ENCODE measurements around the gene KLK1. TPM values are rescaled to one million over a fixed set of nuclear protein-coding genes. Genes with fewer than 3 reads are reported as not detected.

KLK1 gene
- total RNA-seq, 1 experiment from 2014 or later, result not detected

GRCh38 chr19:50818859-50819472 is 4.6 kb downstream of the KLK1 start:
- ChIA-PET CTCF (no interaction called here), POLR2A (ENCODE audit: low non-redundant PET) (no interaction called here)
- H3K36me3 ChIP-seq (ENCODE audit: insufficient read depth, low read length, poor library complexity, severe bottlenecking), result no peaks in the 10 kb centered on the region
- intact Hi-C loops (cut with micrococcal nuclease; ENCODE audit: unreplicated experiment), result no loop called here
- H3K27ac ChIP-seq (ENCODE audit: low read depth, low read length, poor library complexity, severe bottlenecking), result no peak overlapping the region
- H3K4me3 ChIP-seq (ENCODE audit: low read depth, low read length, poor library complexity, severe bottlenecking), result no peak overlapping the region
- no peaks in the 10 kb centered on the region for H3K9me3 ChIP-seq (ENCODE audit: low read depth, low read length, poor library complexity, severe bottlenecking)
- TF ChIP-seq EZH2 (IDR thresholded peaks at IDR 0.05; ENCODE audit: borderline replicate concordance, low read depth, low read length, poor library complexity, severe bottlenecking) (no peak), CTCF (conservative IDR thresholded peaks at IDR 0.05; ENCODE audit: low read depth, low read length) (no peak)
- no TSS peak for BruUV-seq (replicated peaks)
- no peak for DNase-seq (ENCODE audit: low spot score)
- H3K4me1 ChIP-seq (ENCODE audit: insufficient read depth, low read length, poor library complexity, severe bottlenecking), result no peaks in the 10 kb centered on the region
- H3K27me3 ChIP-seq (replicated peaks; ENCODE audit: insufficient read depth, low read depth, low read length, poor library complexity), result peaks cover 7% of the 10 kb centered on the region

- intact Hi-C loops (cut with micrococcal nuclease; ENCODE audit: unreplicated experiment), result no loop called here
- no peaks in the 10 kb centered on the region for H3K9me3 ChIP-seq (ENCODE audit: low read depth, low read length, poor library complexity, severe bottlenecking)
- H3K27me3 ChIP-seq (replicated peaks; ENCODE audit: insufficient read depth, low read depth, low read length, poor library complexity), result peaks cover 7% of the 10 kb centered on the region
- TF ChIP-seq EZH2 (IDR thresholded peaks at IDR 0.05; ENCODE audit: borderline replicate concordance, low read depth, low read length, poor library complexity, severe bottlenecking) (no peak), CTCF (conservative IDR thresholded peaks at IDR 0.05; ENCODE audit: low read depth, low read length) (no peak)
- H3K36me3 ChIP-seq (ENCODE audit: insufficient read depth, low read length, poor library complexity, severe bottlenecking), result no peaks in the 10 kb centered on the region
- CTCF ChIA-PET, result no interaction called here
- BruUV-seq (replicated peaks), result no TSS peak
- no peaks in the 10 kb centered on the region for H3K4me1 ChIP-seq (ENCODE audit: insufficient read depth, low read length, poor library complexity, severe bottlenecking)
- DNase-seq (ENCODE audit: low spot score), result peak; percentile 53
- peak overlapping the region; percentile 46 for H3K4me3 ChIP-seq (ENCODE audit: low read depth, low read length, poor library complexity, severe bottlenecking)
- POLR2A ChIA-PET (ENCODE audit: low non-redundant PET), result no interaction called here
- H3K27ac ChIP-seq (ENCODE audit: low read depth, low read length, poor library complexity, severe bottlenecking), result no peak overlapping the region
Observed at GRCh38 chr19:50817941-50818858, 5.4 kb downstream of the KLK1 start.

- no peak for TF ChIP-seq EZH2 (IDR thresholded peaks at IDR 0.05; ENCODE audit: borderline replicate concordance, low read depth, low read length, poor library complexity, severe bottlenecking)
- TF ChIP-seq CTCF (conservative IDR thresholded peaks at IDR 0.05; ENCODE audit: low read depth, low read length), result no peak
- H3K27me3 ChIP-seq (replicated peaks; ENCODE audit: insufficient read depth, low read depth, low read length, poor library complexity), result no peaks in the 10 kb centered on the region
- no peaks in the 10 kb centered on the region for H3K36me3 ChIP-seq (ENCODE audit: insufficient read depth, low read length, poor library complexity, severe bottlenecking)
- CTCF ChIA-PET, result no interaction called here
- no TSS peak for BruUV-seq (replicated peaks)
- no peak overlapping the region for H3K27ac ChIP-seq (ENCODE audit: low read depth, low read length, poor library complexity, severe bottlenecking)
- no peaks in the 10 kb centered on the region for H3K4me1 ChIP-seq (ENCODE audit: insufficient read depth, low read length, poor library complexity, severe bottlenecking)
- no peak overlapping the region for H3K4me3 ChIP-seq (ENCODE audit: low read depth, low read length, poor library complexity, severe bottlenecking)
- no peaks in the 10 kb centered on the region for H3K9me3 ChIP-seq (ENCODE audit: low read depth, low read length, poor library complexity, severe bottlenecking)
- POLR2A ChIA-PET (ENCODE audit: low non-redundant PET), result no interaction called here
- intact Hi-C loops (cut with micrococcal nuclease; ENCODE audit: unreplicated experiment), result no loop called here
- no peak for DNase-seq (ENCODE audit: low spot score)
Observed at GRCh38 chr19:50815439-50815838, 8.1 kb downstream of the KLK1 start.
